Measurements from ENCODE around the gene KCNQ2. TPM values are rescaled to one million over a fixed set of nuclear protein-coding genes. Genes with fewer than 3 reads are reported as not detected.

The KCNQ2 gene
- total RNA-seq, 1 experiment from 2014 or later: not detected

DNA sequence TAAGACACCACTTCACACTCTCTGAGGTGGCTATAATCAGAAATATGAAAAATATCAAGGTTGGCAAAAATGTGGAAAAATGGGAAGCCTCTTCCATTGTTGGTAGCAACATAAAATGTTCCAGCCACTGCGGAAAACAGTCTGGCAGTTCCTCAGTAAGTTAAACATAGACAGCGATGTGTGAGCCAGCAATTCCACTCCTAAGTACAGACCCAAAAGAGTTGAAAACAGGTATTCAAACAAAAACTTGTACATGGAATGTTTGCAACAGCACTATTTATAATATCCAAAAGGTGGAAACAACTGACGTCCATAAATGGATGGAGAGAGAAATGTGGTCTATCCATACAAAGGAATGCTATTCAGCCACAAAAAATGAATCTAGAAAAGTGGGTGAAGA lies 40.8 kb upstream of the KCNQ2 start:
- POLR2A ChIA-PET (ENCODE audit: unreplicated experiment): no interaction called here
- Histone ChIP-seq H3K4me1 (replicated peaks; ENCODE audit: insufficient read depth) (peaks cover 7% of the 10 kb centered on the region; the same call in 1 of the 2 replicates), H3K79me2 (ENCODE audit: low read depth) (no peaks in the 10 kb centered on the region), H3K36me3 (ENCODE audit: low read depth) (no peaks in the 10 kb centered on the region), H2AFZ (no peak overlapping the region), H3K27me3 (ENCODE audit: insufficient read depth, low read depth) (peaks cover 62% of the 10 kb centered on the region), H3K9me2 (ENCODE audit: insufficient read depth) (no peaks in the 10 kb centered on the region), H3K27ac (no peak overlapping the region), H4K20me1 (ENCODE audit: insufficient read depth) (no peaks in the 10 kb centered on the region), H3K4me3 (no peak overlapping the region), H3F3A (ENCODE audit: insufficient read depth, low read depth) (peaks cover 17% of the 10 kb centered on the region), H3K4me2 (no peak overlapping the region), H3K9me3 (ENCODE audit: insufficient read depth, low read depth) (no peaks in the 10 kb centered on the region)
- intact Hi-C loops (cut with micrococcal nuclease; ENCODE audit: unreplicated experiment): no loop called here
- CTCF ChIA-PET: no interaction called here
- DNase-seq: no peak
- TF ChIP-seq EZH2 (IDR thresholded peaks at IDR 0.05; ENCODE audit: low read depth): no peak
- TF ChIP-seq, protein P1, sequence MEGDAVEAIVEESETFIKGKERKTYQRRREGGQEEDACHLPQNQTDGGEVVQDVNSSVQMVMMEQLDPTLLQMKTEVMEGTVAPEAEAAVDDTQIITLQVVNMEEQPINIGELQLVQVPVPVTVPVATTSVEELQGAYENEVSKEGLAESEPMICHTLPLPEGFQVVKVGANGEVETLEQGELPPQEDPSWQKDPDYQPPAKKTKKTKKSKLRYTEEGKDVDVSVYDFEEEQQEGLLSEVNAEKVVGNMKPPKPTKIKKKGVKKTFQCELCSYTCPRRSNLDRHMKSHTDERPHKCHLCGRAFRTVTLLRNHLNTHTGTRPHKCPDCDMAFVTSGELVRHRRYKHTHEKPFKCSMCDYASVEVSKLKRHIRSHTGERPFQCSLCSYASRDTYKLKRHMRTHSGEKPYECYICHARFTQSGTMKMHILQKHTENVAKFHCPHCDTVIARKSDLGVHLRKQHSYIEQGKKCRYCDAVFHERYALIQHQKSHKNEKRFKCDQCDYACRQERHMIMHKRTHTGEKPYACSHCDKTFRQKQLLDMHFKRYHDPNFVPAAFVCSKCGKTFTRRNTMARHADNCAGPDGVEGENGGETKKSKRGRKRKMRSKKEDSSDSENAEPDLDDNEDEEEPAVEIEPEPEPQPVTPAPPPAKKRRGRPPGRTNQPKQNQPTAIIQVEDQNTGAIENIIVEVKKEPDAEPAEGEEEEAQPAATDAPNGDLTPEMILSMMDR (conservative IDR thresholded peaks at IDR 0.05): no peak
- no TSS peak for BruUV-seq (replicated peaks)

DNA sequence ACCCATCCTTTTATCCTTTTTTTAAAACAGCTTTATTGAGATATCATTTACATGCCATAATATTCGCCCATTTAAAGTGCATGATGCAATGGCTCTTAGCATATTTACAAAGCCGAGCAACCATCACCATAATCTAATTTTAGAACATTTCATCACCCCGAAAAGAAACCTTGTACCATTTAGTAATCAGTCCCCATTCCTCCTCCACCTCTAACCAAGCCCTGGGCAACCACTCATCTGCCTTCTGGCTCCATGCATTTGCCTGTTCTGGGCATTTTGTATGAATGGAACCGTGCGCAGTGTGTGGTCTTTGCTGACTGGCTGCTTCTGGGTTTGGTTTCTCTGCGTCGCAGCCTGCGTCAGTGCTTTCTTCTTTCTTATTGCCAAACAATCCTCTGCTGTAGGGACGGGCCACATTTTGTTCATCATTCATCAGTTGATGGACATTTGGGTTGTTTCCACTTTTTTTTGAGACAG lies 36.7 kb upstream of the KCNQ2 start:
- H3K4me2 ChIP-seq: no peak overlapping the region
- no peak overlapping the region for H3K27ac ChIP-seq
- H3F3A ChIP-seq (ENCODE audit: insufficient read depth, low read depth): peaks cover 8% of the 10 kb centered on the region; the same call in 1 of the 2 replicates
- H3K9me3 ChIP-seq (ENCODE audit: insufficient read depth, low read depth): peaks cover 4% of the 10 kb centered on the region
- H3K4me1 ChIP-seq (replicated peaks; ENCODE audit: insufficient read depth): no peaks in the 10 kb centered on the region
- CTCF ChIA-PET: no interaction called here
- POLR2A ChIA-PET (ENCODE audit: unreplicated experiment): no interaction called here
- no peak for DNase-seq
- H4K20me1 ChIP-seq (ENCODE audit: insufficient read depth): no peaks in the 10 kb centered on the region
- intact Hi-C loops (cut with micrococcal nuclease; ENCODE audit: unreplicated experiment): no loop called here
- TF ChIP-seq, protein P1 (conservative IDR thresholded peaks at IDR 0.05): no peak
- TF ChIP-seq EZH2 (IDR thresholded peaks at IDR 0.05; ENCODE audit: low read depth): no peak
- no peak overlapping the region for H2AFZ ChIP-seq
- H3K36me3 ChIP-seq (ENCODE audit: low read depth): no peaks in the 10 kb centered on the region
- no peak overlapping the region for H3K4me3 ChIP-seq
- H3K27me3 ChIP-seq (ENCODE audit: insufficient read depth, low read depth): peaks cover 98% of the 10 kb centered on the region
- H3K9me2 ChIP-seq (ENCODE audit: insufficient read depth): no peaks in the 10 kb centered on the region
- BruUV-seq (replicated peaks): no TSS peak
- H3K79me2 ChIP-seq (ENCODE audit: low read depth): no peaks in the 10 kb centered on the region

GRCh38 chr20:63508072-63508768 lies 35.8 kb upstream of the KCNQ2 start:
- peaks cover 8% of the 10 kb centered on the region; the same call in 1 of the 2 replicates for H3F3A ChIP-seq (ENCODE audit: insufficient read depth, low read depth)
- TF ChIP-seq EZH2 (IDR thresholded peaks at IDR 0.05; ENCODE audit: low read depth): no peak
- TF ChIP-seq, protein P1 (conservative IDR thresholded peaks at IDR 0.05): no peak
- peaks cover 98% of the 10 kb centered on the region for H3K27me3 ChIP-seq (ENCODE audit: insufficient read depth, low read depth)
- no peak overlapping the region for H3K4me2 ChIP-seq
- H3K79me2 ChIP-seq (ENCODE audit: low read depth): no peaks in the 10 kb centered on the region
- H3K36me3 ChIP-seq (ENCODE audit: low read depth): no peaks in the 10 kb centered on the region
- intact Hi-C loops (cut with micrococcal nuclease; ENCODE audit: unreplicated experiment): no loop called here
- no peaks in the 10 kb centered on the region for H4K20me1 ChIP-seq (ENCODE audit: insufficient read depth)
- DNase-seq: no peak
- H3K27ac ChIP-seq: no peak overlapping the region
- no peaks in the 10 kb centered on the region for H3K9me2 ChIP-seq (ENCODE audit: insufficient read depth)
- no peaks in the 10 kb centered on the region for H3K4me1 ChIP-seq (replicated peaks; ENCODE audit: insufficient read depth)
- ChIA-PET CTCF (no interaction called here), POLR2A (ENCODE audit: unreplicated experiment) (no interaction called here)
- H3K9me3 ChIP-seq (ENCODE audit: insufficient read depth, low read depth): peaks cover 4% of the 10 kb centered on the region
- no peak overlapping the region for H2AFZ ChIP-seq
- H3K4me3 ChIP-seq: no peak overlapping the region
- no TSS peak for BruUV-seq (replicated peaks)
